Esophagus squamous epithelium (tissue), 5 donors: ENCODE results near the gene RBCK1. TPM values are rescaled to one million over a fixed set of nuclear protein-coding genes. Genes with fewer than 3 reads are reported as not detected.
"Not testable (repeated sequence)": the region's sequence is repeated elsewhere in the genome, so short reads cannot be mapped to it uniquely, and the experiment has no call there.

ENCODE experiments used
- DNase-seq: peaks from one replicate; lab custom pipeline; 2025; lab: John Stamatoyannopoulos, UW
- H3K27ac ChIP-seq, 4 donors: fragments of 200-600 bp; sonication (generic); one replicate each; pipeline ENCODE4 v1.5.1; 2016 to 2019; ENCODE audit warnings: mild to moderate bottlenecking in 1 of 4
- H3K27me3 ChIP-seq, 4 donors: fragments of 200-600 bp; sonication (generic); 1 replicate in 3 of 4; 2 replicates in 1 of 4; pipeline versions ENCODE4 v1.5.1 to v1.6.0; 2017 to 2021; ENCODE audit warnings: antibody characterized with exemption in 1 of 4
- H3K36me3 ChIP-seq, 3 donors: fragments of 200-600 bp; sonication (generic); one replicate each; pipeline ENCODE4 v1.5.1; 2016 to 2019
- H3K4me1 ChIP-seq, 3 donors: fragments of 200-600 bp; sonication (generic); one replicate each; pipeline ENCODE4 v1.5.1; 2017 to 2019
- H3K4me3 ChIP-seq, 4 donors: fragments of 200-600 bp; sonication (generic); 1 replicate in 3 of 4; 2 replicates in 1 of 4; pipeline ENCODE4 v1.5.1; 2016 to 2019; ENCODE audit warnings: mild to moderate bottlenecking in 2 of 4, moderate library complexity in 1 of 4
- H3K9me3 ChIP-seq, 3 donors: fragments of 200-600 bp; sonication (generic); one replicate each; pipeline ENCODE4 v1.5.1; 2016 to 2019
- POLR2A ChIP-seq, 4 donors: fragments of 450-650 bp; IDR thresholded peaks; one replicate each; pipeline ENCODE4 v1.6.1; 2017; ENCODE audit warnings: antibody characterized with exemption in 4 of 4, mild to moderate bottlenecking in 4 of 4, moderate library complexity in 3 of 4
- WGBS, 2 donors: methylation state at CpG; one replicate each; pipeline ENCODE4 v1.1.5; 2018; 5-methylcytosine and 5-hydroxymethylcytosine counted together
- intact Hi-C: fragments of 100-400 bp; cut with DNase I; formaldehyde crosslinking; loops from one replicate; pipeline ENCODE4 v1.15.0; 2022
- total RNA-seq, 4 donors: library from RNA; depleted of rRNA; stranded (reverse); fragments of >200 nt; gene quantifications; one replicate each; pipeline ENCODE4 v1.1.0, GENCODE V29; 2016
- TF ChIP-seq, protein P1 (sequence below), 6 experiments: fragments of 450-650 bp in 4 of 6; fragments of 200-600 bp in 2 of 6; sonication (generic) in 2 of 6; IDR thresholded peaks; one replicate each; pipeline ENCODE4 v1.5.1; 2016 to 2019; ENCODE audit warnings: antibody characterized with exemption in 6 of 6, mild to moderate bottlenecking in 4 of 6, moderate library complexity in 4 of 6
- donor health status: DM: yes; HTN: yes; CAD: no.

The RBCK1 gene
- total RNA-seq, 4 donors from 2014 or later = 46.9 to 79.8 (median 63.2) TPM

GRCh38 chr20:443223-443775 lies 35.2 kb downstream of the RBCK1 start:
- H3K4me1 ChIP-seq = peaks cover 6 to 31% (median 6%) of the 10 kb centered on the region in 3 donors
- no peaks in the 10 kb centered on the region for H3K27me3 ChIP-seq
- no peak for TF ChIP-seq POLR2A (IDR thresholded peaks at IDR 0.05)
- peaks cover 14 to 95% (median 23%) of the 10 kb centered on the region in 3 donors for H3K36me3 ChIP-seq
- WGBS, 2 donors = 85 to 86% methylated on average over 4 of the region's 4 CpGs
- H3K27ac ChIP-seq = no peak overlapping the region
- no peak for DNase-seq
- intact Hi-C loops = no loop called here
- no peaks in the 10 kb centered on the region for H3K9me3 ChIP-seq
- no peak overlapping the region for H3K4me3 ChIP-seq

DNA sequence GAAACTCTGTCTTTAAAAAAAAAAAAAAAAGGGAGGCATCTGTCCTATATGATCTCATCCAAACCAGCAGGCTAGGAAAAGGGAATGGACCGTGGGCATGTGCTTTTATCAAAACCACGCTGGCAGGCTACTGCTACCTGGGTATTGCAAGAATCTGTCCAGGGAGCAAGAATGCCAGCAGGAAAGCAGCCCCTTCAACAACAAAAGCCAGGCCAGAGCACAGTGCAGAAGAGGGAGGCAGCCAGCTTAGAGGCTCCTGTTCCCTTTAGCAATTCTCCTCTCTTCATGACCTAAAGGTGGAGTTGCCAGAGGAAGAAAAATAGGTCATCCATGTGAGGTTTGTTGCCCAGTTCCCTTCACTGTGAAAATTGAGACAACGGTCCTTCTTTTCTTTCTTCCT lies 36.0 kb downstream of the RBCK1 start:
- peaks cover 11 to 87% (median 19%) of the 10 kb centered on the region in 3 donors for H3K36me3 ChIP-seq
- no peaks in the 10 kb centered on the region for H3K9me3 ChIP-seq
- H3K4me3 ChIP-seq = no peak overlapping the region
- no peaks in the 10 kb centered on the region for H3K27me3 ChIP-seq
- DNase-seq = no peak
- TF ChIP-seq POLR2A (IDR thresholded peaks at IDR 0.05) = no peak
- TF ChIP-seq, protein P1, sequence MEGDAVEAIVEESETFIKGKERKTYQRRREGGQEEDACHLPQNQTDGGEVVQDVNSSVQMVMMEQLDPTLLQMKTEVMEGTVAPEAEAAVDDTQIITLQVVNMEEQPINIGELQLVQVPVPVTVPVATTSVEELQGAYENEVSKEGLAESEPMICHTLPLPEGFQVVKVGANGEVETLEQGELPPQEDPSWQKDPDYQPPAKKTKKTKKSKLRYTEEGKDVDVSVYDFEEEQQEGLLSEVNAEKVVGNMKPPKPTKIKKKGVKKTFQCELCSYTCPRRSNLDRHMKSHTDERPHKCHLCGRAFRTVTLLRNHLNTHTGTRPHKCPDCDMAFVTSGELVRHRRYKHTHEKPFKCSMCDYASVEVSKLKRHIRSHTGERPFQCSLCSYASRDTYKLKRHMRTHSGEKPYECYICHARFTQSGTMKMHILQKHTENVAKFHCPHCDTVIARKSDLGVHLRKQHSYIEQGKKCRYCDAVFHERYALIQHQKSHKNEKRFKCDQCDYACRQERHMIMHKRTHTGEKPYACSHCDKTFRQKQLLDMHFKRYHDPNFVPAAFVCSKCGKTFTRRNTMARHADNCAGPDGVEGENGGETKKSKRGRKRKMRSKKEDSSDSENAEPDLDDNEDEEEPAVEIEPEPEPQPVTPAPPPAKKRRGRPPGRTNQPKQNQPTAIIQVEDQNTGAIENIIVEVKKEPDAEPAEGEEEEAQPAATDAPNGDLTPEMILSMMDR (IDR thresholded peaks at IDR 0.05) = no peak
- no peak overlapping the region for H3K27ac ChIP-seq
- WGBS, 2 donors = 91 to 95% methylated on average over 3 of the region's 3 CpGs
- intact Hi-C loops = no loop called here
- H3K4me1 ChIP-seq = peaks cover 6 to 23% (median 6%) of the 10 kb centered on the region in 3 donors

DNA sequence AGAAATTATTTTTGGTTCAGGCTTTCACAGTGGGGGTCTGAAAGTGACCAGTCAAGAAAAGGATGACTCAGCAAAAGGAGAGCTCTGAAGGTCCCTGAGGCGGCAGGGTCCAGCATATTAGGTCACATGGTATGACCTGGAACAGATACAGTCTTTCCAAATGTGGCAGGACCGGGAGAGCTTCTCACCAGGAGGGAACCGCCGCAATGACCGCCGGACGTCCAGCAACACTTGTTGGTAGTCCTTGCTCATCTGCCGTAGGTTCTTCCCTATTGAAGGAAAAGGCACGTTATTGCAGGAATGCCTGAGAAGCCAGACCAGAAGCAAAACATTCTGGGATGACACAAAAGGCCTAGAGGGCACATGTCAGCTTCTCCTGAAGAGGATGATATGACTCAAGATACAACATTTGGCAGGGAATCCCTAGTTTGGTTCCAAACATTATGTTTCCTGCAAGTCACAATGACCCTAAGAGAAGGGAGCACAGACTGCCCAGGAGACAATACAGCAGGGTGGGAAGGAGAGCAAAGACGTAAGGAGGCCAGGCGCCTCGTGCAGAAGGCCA lies 36.8 kb downstream of the RBCK1 start:
- Histone ChIP-seq H3K27me3 (no peaks in the 10 kb centered on the region), H3K36me3 (peaks cover 8 to 78% (median 19%) of the 10 kb centered on the region in 3 donors), H3K4me3 (no peak overlapping the region), H3K27ac (peak overlapping the region in 1 of 4 donors; percentile 5), H3K4me1 (peaks cover 6 to 18% (median 6%) of the 10 kb centered on the region in 3 donors), H3K9me3 (no peaks in the 10 kb centered on the region)
- TF ChIP-seq POLR2A (IDR thresholded peaks at IDR 0.05) = no peak
- TF ChIP-seq, protein P1 (IDR thresholded peaks at IDR 0.05) = no peak
- intact Hi-C loops = no loop called here
- WGBS, 2 donors = 68 to 69% methylated on average over 7 to 12 of the region's 12 CpGs
- no peak for DNase-seq

DNA sequence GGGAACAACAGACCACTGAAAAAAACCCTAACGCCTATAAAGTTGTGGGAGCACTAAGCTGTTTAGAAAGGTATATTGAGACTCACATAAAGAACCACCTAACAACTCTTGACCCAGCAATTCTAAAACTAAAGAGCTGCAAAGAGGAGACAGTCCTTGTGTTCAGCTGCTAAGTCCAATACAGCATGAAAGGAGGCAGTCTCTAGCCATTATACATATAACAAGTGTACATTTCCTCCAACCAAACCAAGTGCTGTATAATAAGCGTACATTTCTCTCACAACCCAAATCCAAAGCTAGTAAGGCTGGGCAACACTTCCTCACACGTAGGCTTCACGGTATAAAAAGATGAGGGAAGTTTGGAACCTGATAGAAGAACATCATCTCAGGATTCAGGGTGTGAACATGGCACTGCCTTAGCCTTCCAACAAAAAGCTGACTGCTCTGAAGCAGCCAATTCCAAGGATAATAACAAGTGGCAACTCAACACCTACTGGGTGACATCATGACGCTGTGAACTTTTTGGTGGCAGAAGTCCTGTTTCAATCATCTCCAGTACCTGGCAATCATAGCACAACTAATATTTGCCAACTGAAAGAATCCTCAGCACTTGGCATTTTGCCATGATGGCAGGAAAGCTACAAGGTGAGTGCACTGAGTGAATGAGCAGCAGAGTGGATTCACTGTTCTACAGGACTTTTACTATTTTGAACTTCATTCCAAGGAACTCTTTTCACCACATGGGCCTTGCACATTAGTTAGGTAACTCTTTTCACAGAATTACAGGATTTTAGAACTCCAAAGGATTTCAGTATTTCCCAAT lies 37.6 kb downstream of the RBCK1 start:
- H3K36me3 ChIP-seq = peaks cover under 1 to 71% (median 16%) of the 10 kb centered on the region in 3 donors
- DNase-seq = no peak
- 87 to 90% methylated on average over 5 of the region's 5 CpGs for WGBS, 2 donors
- H3K4me1 ChIP-seq = peaks cover 6 to 18% (median 6%) of the 10 kb centered on the region in 3 donors
- intact Hi-C loops = no loop called here
- H3K27me3 ChIP-seq = no peaks in the 10 kb centered on the region
- no peaks in the 10 kb centered on the region for H3K9me3 ChIP-seq
- H3K27ac ChIP-seq = no peak overlapping the region
- H3K4me3 ChIP-seq = no peak overlapping the region
- no peak for TF ChIP-seq POLR2A (IDR thresholded peaks at IDR 0.05)
- TF ChIP-seq, protein P1 (IDR thresholded peaks at IDR 0.05) = no peak

- intact Hi-C loops = not testable (repeated sequence)
These were observed 43.9 kb downstream of the RBCK1 start for GRCh38 chr20:452021-452420.

GRCh38 chr20:454951-455350 lies 46.9 kb downstream of the RBCK1 start:
- H3K4me3 ChIP-seq = no peak overlapping the region
- TF ChIP-seq, protein P1 (IDR thresholded peaks at IDR 0.05) = no peak
- no peak for TF ChIP-seq POLR2A (IDR thresholded peaks at IDR 0.05)
- H3K9me3 ChIP-seq = no peaks in the 10 kb centered on the region
- intact Hi-C loops = no loop called here
- peak overlapping the region; percentile 3 to 71 (median 30) for H3K27ac ChIP-seq
- no peaks in the 10 kb centered on the region for H3K27me3 ChIP-seq
- WGBS, 2 donors = 47 to 81% methylated on average over 3 of the region's 3 CpGs
- peaks cover 0 to 8% (median 0%) of the 10 kb centered on the region in 3 donors for H3K36me3 ChIP-seq
- DNase-seq = no peak
- peaks cover 7 to 45% (median 10%) of the 10 kb centered on the region in 3 donors for H3K4me1 ChIP-seq

More at GRCh38 chr20:452021-452420, 43.9 kb downstream of the RBCK1 start:
- H3K4me3 ChIP-seq, DNase-seq, H3K27me3 ChIP-seq, H3K9me3 ChIP-seq, H3K27ac ChIP-seq: not testable (repeated sequence)
- WGBS, 2 donors = 86 to 89% methylated on average over 11 of the region's 11 CpGs
- peaks cover 0 to 16% (median 0%) of the 10 kb centered on the region in 3 donors for H3K36me3 ChIP-seq
- peaks cover 0 to 20% (median 7%) of the 10 kb centered on the region in 3 donors for H3K4me1 ChIP-seq
